ENCODE data around the gene USP47.

- no peak for TF ChIP-seq CTCF (conservative IDR thresholded peaks at IDR 0.05)
- no peak for TF ChIP-seq EZH2 (IDR thresholded peaks at IDR 0.05; ENCODE audit: low read depth)
These were observed 140.1 kb downstream of the USP47 start for GRCh38 chr11:11981840-11982239.

Measured in PC-9 (cell line).